ENCODE results near the gene MYO9B.

Gene MYO9B

DNA sequence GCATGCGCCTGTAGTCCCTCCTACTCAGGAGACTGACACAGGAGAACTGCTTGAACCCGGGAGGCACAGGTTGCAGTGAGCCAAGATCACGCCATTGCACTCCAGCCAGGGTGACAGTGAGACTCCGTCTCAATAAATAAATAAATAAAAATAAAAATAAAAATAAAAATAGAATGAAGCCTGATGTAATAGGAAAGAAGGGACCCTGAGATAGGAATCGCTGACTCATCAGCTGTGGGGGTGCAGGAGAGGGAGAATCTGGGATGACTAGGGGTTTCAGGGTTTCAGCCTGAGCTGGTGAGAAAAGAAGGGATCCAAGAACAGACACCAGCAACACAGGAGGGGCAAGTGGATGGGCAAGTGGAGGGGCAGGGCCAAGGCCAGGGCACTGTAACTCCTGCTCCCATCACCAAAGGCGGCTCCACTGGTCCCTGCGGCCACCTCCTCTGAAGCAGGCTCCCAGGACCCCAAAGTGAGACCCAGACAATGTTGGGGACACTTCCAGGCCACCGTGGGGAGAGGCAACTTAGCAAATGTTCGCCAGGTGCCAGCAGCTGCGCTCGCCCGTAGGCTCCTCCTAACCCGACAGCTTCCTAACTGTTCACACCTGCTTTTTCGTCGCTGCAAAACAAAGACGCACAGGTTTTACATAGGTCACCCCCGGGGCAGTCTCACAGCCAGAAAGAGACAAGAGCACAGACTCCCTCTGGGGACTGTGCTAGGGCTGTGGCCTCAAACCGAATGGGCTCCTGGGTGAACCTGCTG is 1.5 kb upstream of the MYO9B start:
- H3K27me3 ChIP-seq (ENCODE audit: insufficient read depth, low read depth, severe bottlenecking): no peaks in the 10 kb centered on the region
- peak overlapping the region; percentile 99 for H3K27ac ChIP-seq
- peak overlapping the region; percentile 79 for H3K4me3 ChIP-seq (ENCODE audit: low read depth, low read length)
- no peak for DNase-seq
- TF ChIP-seq, protein P1, sequence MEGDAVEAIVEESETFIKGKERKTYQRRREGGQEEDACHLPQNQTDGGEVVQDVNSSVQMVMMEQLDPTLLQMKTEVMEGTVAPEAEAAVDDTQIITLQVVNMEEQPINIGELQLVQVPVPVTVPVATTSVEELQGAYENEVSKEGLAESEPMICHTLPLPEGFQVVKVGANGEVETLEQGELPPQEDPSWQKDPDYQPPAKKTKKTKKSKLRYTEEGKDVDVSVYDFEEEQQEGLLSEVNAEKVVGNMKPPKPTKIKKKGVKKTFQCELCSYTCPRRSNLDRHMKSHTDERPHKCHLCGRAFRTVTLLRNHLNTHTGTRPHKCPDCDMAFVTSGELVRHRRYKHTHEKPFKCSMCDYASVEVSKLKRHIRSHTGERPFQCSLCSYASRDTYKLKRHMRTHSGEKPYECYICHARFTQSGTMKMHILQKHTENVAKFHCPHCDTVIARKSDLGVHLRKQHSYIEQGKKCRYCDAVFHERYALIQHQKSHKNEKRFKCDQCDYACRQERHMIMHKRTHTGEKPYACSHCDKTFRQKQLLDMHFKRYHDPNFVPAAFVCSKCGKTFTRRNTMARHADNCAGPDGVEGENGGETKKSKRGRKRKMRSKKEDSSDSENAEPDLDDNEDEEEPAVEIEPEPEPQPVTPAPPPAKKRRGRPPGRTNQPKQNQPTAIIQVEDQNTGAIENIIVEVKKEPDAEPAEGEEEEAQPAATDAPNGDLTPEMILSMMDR (IDR thresholded peaks at IDR 0.05; ENCODE audit: low read depth, low read length): no peak
- H3K9me3 ChIP-seq (ENCODE audit: severe bottlenecking): no peaks in the 10 kb centered on the region
- H3K36me3 ChIP-seq: peaks cover 43% of the 10 kb centered on the region

- TF ChIP-seq, protein P1 (IDR thresholded peaks at IDR 0.05; ENCODE audit: low read depth, low read length): no peak
- Histone ChIP-seq H3K36me3 (peaks cover 42% of the 10 kb centered on the region), H3K27ac (peak overlapping the region; percentile 99), H3K27me3 (ENCODE audit: insufficient read depth, low read depth, severe bottlenecking) (no peaks in the 10 kb centered on the region), H3K9me3 (ENCODE audit: severe bottlenecking) (no peaks in the 10 kb centered on the region), H3K4me3 (ENCODE audit: low read depth, low read length) (peak overlapping the region; percentile 79)
- no peak for DNase-seq
Measured at GRCh38 chr19:17074634-17075034, 943 bp upstream of the MYO9B start.

- Histone ChIP-seq H3K4me3 (ENCODE audit: low read depth, low read length) (peak overlapping the region; percentile 79), H3K9me3 (ENCODE audit: severe bottlenecking) (no peaks in the 10 kb centered on the region), H3K36me3 (peaks cover 30% of the 10 kb centered on the region), H3K27me3 (ENCODE audit: insufficient read depth, low read depth, severe bottlenecking) (no peaks in the 10 kb centered on the region), H3K27ac (peak overlapping the region; percentile 77)
- DNase-seq: peak; percentile 35
- TF ChIP-seq, protein P1 (IDR thresholded peaks at IDR 0.05; ENCODE audit: low read depth, low read length): no peak
Measured at GRCh38 chr19:17075864-17076542, 426 bp downstream of the MYO9B start.

- no peak for DNase-seq
- Histone ChIP-seq H3K27ac (peak overlapping the region; percentile 77), H3K9me3 (ENCODE audit: severe bottlenecking) (no peaks in the 10 kb centered on the region), H3K36me3 (peaks cover 24% of the 10 kb centered on the region), H3K4me3 (ENCODE audit: low read depth, low read length) (peak overlapping the region; percentile 79), H3K27me3 (ENCODE audit: insufficient read depth, low read depth, severe bottlenecking) (no peaks in the 10 kb centered on the region)
- TF ChIP-seq, protein P1 (IDR thresholded peaks at IDR 0.05; ENCODE audit: low read depth, low read length): no peak
Measured at GRCh38 chr19:17076543-17076991, 990 bp downstream of the MYO9B start.

DNA sequence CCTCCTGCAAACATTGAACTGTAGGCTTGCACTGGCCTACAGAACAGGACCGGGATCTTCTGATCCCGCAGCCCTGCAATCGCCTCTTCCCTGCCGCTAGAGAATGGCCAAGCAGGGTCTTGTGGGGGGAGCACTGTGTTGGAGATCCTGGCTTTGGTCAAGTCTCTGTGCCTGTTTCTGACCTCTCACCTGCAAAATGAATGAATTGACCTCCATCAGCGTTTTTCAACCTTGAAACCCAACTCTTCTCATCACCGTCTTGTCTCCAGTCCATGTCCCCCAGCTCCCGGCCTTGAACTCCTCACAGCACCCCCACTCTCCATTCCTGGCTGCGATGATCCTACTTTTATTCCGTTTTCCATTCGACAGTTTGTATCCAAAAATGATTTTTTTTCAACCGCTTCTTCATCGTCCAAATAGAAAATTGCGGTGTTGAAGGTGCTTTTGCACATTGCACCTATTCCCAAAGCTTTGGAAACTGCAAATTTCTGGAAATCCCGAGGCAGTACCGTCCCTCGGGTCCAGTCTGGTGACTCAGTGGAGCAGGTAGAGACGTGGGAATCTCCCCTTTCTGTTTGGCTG is 2.0 kb downstream of the MYO9B start:
- TF ChIP-seq, protein P1 (IDR thresholded peaks at IDR 0.05; ENCODE audit: low read depth, low read length): no peak
- no peak for DNase-seq
- Histone ChIP-seq H3K27me3 (ENCODE audit: insufficient read depth, low read depth, severe bottlenecking) (no peaks in the 10 kb centered on the region), H3K27ac (no peak overlapping the region), H3K9me3 (ENCODE audit: severe bottlenecking) (no peaks in the 10 kb centered on the region), H3K4me3 (ENCODE audit: low read depth, low read length) (no peak overlapping the region), H3K36me3 (peaks cover 16% of the 10 kb centered on the region)

All from WERI-Rb-1 (cell line).